Stimulated activated CD8-positive, alpha-beta memory T cell treated with anti-CD3 and anti-CD28 coated beads, Interleukin-4, amount 100 ng/mL, for 1 hour (primary cell): Measurements from ENCODE around the gene TMC3.

ENCODE experiments used
- DNase-seq, 2 donors: peaks; one replicate each; pipeline ENCODE4 v3.0.0-alpha.2; 2020; ENCODE audit warnings: low read depth in 2 of 2, low spot score in 1 of 2

Gene TMC3

GRCh38 chr15:81282606-81282895 lies 91.5 kb downstream of the TMC3 start:
- DNase-seq: no peak

- no peak for DNase-seq
Measured at GRCh38 chr15:81281766-81282605, 92.0 kb downstream of the TMC3 start.

GRCh38 chr15:81281456-81281735 lies 92.6 kb downstream of the TMC3 start:
- no peak for DNase-seq
